Measurements from ENCODE around the gene ATP6V1G1. TPM values are rescaled to one million over a fixed set of nuclear protein-coding genes. Genes with fewer than 3 reads are reported as not detected.

Gene ATP6V1G1
- total RNA-seq, 1 donor from 2014 or later, result 279 TPM

GRCh38 chr9:114549697-114550330, 37.8 kb upstream of the ATP6V1G1 start:
- TF ChIP-seq CTCF (IDR thresholded peaks at IDR 0.05; ENCODE audit: insufficient read depth, low read length, severe bottlenecking), result no peak
- Histone ChIP-seq H3K4me3 (ENCODE audit: low read depth, low read length) (no peak overlapping the region), H3K36me3 (ENCODE audit: control insufficient read depth, insufficient read depth, low read length) (no peaks in the 10 kb centered on the region), H3K27me3 (ENCODE audit: control insufficient read depth, insufficient read depth, low read length) (no peaks in the 10 kb centered on the region)
- DNase-seq (ENCODE audit: low read depth) (no peak), FAIRE-seq (no peak)

GRCh38 chr9:114551750-114552685, 35.6 kb upstream of the ATP6V1G1 start:
- TF ChIP-seq CTCF (IDR thresholded peaks at IDR 0.05; ENCODE audit: insufficient read depth, low read length, severe bottlenecking), result no peak
- H3K4me3 ChIP-seq (ENCODE audit: low read depth, low read length), result no peak overlapping the region
- no peaks in the 10 kb centered on the region for H3K27me3 ChIP-seq (ENCODE audit: control insufficient read depth, insufficient read depth, low read length)
- H3K36me3 ChIP-seq (ENCODE audit: control insufficient read depth, insufficient read depth, low read length), result no peaks in the 10 kb centered on the region
- DNase-seq (ENCODE audit: low read depth), result peak; percentile 99
- peak; percentile 97 for FAIRE-seq

- Histone ChIP-seq H3K4me3 (ENCODE audit: low read depth, low read length) (no peak overlapping the region), H3K27me3 (ENCODE audit: control insufficient read depth, insufficient read depth, low read length) (no peaks in the 10 kb centered on the region), H3K36me3 (ENCODE audit: control insufficient read depth, insufficient read depth, low read length) (no peaks in the 10 kb centered on the region)
- FAIRE-seq (no peak), DNase-seq (ENCODE audit: low read depth) (peak; percentile 21)
- TF ChIP-seq CTCF (IDR thresholded peaks at IDR 0.05; ENCODE audit: insufficient read depth, low read length, severe bottlenecking), result no peak
Measured at GRCh38 chr9:114552706-114553105, 34.9 kb upstream of the ATP6V1G1 start.

GRCh38 chr9:114553202-114553601, 34.4 kb upstream of the ATP6V1G1 start:
- FAIRE-seq, result no peak

GRCh38 chr9:114555696-114556095, 31.9 kb upstream of the ATP6V1G1 start:
- no peak for TF ChIP-seq CTCF (IDR thresholded peaks at IDR 0.05; ENCODE audit: insufficient read depth, low read length, severe bottlenecking)
- Histone ChIP-seq H3K27me3 (ENCODE audit: control insufficient read depth, insufficient read depth, low read length) (no peaks in the 10 kb centered on the region), H3K36me3 (ENCODE audit: control insufficient read depth, insufficient read depth, low read length) (no peaks in the 10 kb centered on the region), H3K4me3 (ENCODE audit: low read depth, low read length) (no peak overlapping the region)
- DNase-seq (ENCODE audit: low read depth) (no peak), FAIRE-seq (no peak)

More at GRCh38 chr9:114553202-114553601, 34.4 kb upstream of the ATP6V1G1 start:
- DNase-seq (ENCODE audit: low read depth), result no peak
- H3K27me3 ChIP-seq (ENCODE audit: control insufficient read depth, insufficient read depth, low read length), result no peaks in the 10 kb centered on the region
- no peaks in the 10 kb centered on the region for H3K36me3 ChIP-seq (ENCODE audit: control insufficient read depth, insufficient read depth, low read length)
- H3K4me3 ChIP-seq (ENCODE audit: low read depth, low read length), result no peak overlapping the region
- TF ChIP-seq CTCF (IDR thresholded peaks at IDR 0.05; ENCODE audit: insufficient read depth, low read length, severe bottlenecking), result no peak

Measured in bronchial epithelial cell (primary cell).